Measurements from ENCODE around the gene THSD4. TPM values are rescaled to one million over a fixed set of nuclear protein-coding genes. Genes with fewer than 3 reads are reported as not detected.

THSD4 gene
- polyA plus RNA-seq, 1 donor from 2014 or later, result 0.46 TPM

DNA sequence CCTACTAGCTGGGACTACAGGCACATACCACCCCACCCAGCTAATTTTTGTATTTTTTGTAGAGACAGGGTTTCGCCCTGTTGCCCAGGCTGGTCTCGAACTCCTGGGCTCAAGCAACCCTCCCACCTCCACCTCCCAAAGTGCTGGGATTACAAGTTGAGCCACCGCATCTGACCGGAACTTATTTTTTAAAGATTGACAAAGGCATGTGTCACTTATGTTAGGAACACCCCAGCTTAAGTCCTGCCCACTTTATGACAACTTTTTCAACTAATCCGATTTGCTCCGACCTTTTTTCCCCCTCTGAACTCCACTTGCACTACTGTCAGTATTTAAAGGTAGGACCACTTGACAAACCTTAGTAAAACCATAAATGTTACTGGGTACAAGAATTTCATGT lies 483.5 kb downstream of the THSD4 start:
- Histone ChIP-seq H3F3A (ENCODE audit: insufficient read depth, low read length, poor library complexity, severe bottlenecking) (no peaks in the 10 kb centered on the region), H3K27ac (ENCODE audit: low read length) (no peak overlapping the region), H3K9me2 (ENCODE audit: insufficient read depth, low read length) (no peaks in the 10 kb centered on the region), H3K9ac (ENCODE audit: low read length) (no peak overlapping the region), H3K4me2 (ENCODE audit: low read length) (no peak overlapping the region), H3K9me3 (ENCODE audit: low read length) (no peaks in the 10 kb centered on the region), H3K4me3 (ENCODE audit: low read length) (no peak overlapping the region), H2AFZ (ENCODE audit: low read depth, low read length) (no peak overlapping the region), H4K20me1 (ENCODE audit: insufficient read depth) (no peaks in the 10 kb centered on the region), H3K27me3 (ENCODE audit: insufficient read depth, low read depth, low read length) (no peaks in the 10 kb centered on the region), H3K79me2 (replicated peaks; ENCODE audit: insufficient read depth, low read length) (no peaks in the 10 kb centered on the region), H3K36me3 (ENCODE audit: insufficient read depth, low read length) (no peaks in the 10 kb centered on the region)
- TF ChIP-seq RAD21 (conservative IDR thresholded peaks at IDR 0.05) (no peak), SMC3 (conservative IDR thresholded peaks at IDR 0.05; ENCODE audit: poor library complexity) (no peak), EP300 (conservative IDR thresholded peaks at IDR 0.05; ENCODE audit: poor library complexity, severe bottlenecking) (no peak), POLR2AphosphoS5 (IDR thresholded peaks at IDR 0.05) (no peak)
- TF ChIP-seq, protein P1, sequence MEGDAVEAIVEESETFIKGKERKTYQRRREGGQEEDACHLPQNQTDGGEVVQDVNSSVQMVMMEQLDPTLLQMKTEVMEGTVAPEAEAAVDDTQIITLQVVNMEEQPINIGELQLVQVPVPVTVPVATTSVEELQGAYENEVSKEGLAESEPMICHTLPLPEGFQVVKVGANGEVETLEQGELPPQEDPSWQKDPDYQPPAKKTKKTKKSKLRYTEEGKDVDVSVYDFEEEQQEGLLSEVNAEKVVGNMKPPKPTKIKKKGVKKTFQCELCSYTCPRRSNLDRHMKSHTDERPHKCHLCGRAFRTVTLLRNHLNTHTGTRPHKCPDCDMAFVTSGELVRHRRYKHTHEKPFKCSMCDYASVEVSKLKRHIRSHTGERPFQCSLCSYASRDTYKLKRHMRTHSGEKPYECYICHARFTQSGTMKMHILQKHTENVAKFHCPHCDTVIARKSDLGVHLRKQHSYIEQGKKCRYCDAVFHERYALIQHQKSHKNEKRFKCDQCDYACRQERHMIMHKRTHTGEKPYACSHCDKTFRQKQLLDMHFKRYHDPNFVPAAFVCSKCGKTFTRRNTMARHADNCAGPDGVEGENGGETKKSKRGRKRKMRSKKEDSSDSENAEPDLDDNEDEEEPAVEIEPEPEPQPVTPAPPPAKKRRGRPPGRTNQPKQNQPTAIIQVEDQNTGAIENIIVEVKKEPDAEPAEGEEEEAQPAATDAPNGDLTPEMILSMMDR (IDR thresholded peaks at IDR 0.05; ENCODE audit: poor library complexity, severe bottlenecking), result no peak
- TF ChIP-seq, protein P2, sequence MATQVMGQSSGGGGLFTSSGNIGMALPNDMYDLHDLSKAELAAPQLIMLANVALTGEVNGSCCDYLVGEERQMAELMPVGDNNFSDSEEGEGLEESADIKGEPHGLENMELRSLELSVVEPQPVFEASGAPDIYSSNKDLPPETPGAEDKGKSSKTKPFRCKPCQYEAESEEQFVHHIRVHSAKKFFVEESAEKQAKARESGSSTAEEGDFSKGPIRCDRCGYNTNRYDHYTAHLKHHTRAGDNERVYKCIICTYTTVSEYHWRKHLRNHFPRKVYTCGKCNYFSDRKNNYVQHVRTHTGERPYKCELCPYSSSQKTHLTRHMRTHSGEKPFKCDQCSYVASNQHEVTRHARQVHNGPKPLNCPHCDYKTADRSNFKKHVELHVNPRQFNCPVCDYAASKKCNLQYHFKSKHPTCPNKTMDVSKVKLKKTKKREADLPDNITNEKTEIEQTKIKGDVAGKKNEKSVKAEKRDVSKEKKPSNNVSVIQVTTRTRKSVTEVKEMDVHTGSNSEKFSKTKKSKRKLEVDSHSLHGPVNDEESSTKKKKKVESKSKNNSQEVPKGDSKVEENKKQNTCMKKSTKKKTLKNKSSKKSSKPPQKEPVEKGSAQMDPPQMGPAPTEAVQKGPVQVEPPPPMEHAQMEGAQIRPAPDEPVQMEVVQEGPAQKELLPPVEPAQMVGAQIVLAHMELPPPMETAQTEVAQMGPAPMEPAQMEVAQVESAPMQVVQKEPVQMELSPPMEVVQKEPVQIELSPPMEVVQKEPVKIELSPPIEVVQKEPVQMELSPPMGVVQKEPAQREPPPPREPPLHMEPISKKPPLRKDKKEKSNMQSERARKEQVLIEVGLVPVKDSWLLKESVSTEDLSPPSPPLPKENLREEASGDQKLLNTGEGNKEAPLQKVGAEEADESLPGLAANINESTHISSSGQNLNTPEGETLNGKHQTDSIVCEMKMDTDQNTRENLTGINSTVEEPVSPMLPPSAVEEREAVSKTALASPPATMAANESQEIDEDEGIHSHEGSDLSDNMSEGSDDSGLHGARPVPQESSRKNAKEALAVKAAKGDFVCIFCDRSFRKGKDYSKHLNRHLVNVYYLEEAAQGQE (IDR thresholded peaks at IDR 0.05; ENCODE audit: borderline replicate concordance), result no peak

DNA sequence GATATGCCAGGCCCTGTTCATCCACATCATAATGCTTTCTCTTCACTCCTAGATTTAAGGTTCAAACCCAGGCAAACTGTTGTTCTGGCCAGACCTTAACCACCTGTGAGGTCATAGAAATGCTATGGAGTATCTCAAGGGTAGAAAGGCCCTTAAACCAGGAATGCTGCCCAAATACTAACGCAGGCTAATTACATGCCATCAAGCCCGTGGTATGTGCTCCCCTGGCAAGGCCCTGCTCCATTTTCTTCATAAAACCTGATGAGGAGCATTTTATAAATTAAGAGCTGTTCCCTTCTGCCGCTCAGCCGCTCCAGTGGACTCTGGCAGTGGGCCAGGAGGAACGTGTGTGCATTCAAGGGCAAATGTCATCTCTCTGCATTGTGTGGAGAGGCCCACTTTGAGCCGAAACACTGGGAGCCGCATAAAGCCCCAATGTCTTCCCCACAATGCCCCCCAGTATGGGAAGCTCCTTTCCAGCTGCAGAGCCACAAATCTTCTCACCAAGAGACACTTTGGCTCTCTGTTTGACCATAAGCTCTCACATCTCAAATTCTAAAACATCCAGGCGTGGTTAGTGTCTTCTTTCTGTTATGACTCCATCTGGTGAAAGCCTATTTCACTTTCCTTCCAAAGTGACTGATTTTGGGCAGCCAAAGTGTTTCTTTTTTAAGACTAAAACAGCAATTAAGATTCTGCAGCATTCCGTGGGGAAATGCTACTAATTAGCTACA lies 484.3 kb downstream of the THSD4 start:
- H2AFZ ChIP-seq (ENCODE audit: low read depth, low read length), result no peak overlapping the region

More for the DNA sequence above, 484.3 kb downstream of the THSD4 start:
- Histone ChIP-seq H3F3A (ENCODE audit: insufficient read depth, low read length, poor library complexity, severe bottlenecking) (no peaks in the 10 kb centered on the region), H3K9ac (ENCODE audit: low read length) (no peak overlapping the region), H4K20me1 (ENCODE audit: insufficient read depth) (no peaks in the 10 kb centered on the region), H3K9me3 (ENCODE audit: low read length) (no peaks in the 10 kb centered on the region), H3K4me3 (ENCODE audit: low read length) (no peak overlapping the region), H3K79me2 (replicated peaks; ENCODE audit: insufficient read depth, low read length) (no peaks in the 10 kb centered on the region), H3K4me2 (ENCODE audit: low read length) (no peak overlapping the region), H3K9me2 (ENCODE audit: insufficient read depth, low read length) (no peaks in the 10 kb centered on the region), H3K27ac (ENCODE audit: low read length) (no peak overlapping the region), H3K36me3 (ENCODE audit: insufficient read depth, low read length) (no peaks in the 10 kb centered on the region), H3K27me3 (ENCODE audit: insufficient read depth, low read depth, low read length) (no peaks in the 10 kb centered on the region)
- TF ChIP-seq, protein P2 (IDR thresholded peaks at IDR 0.05; ENCODE audit: borderline replicate concordance), result no peak
- TF ChIP-seq RAD21 (conservative IDR thresholded peaks at IDR 0.05) (no peak), EP300 (conservative IDR thresholded peaks at IDR 0.05; ENCODE audit: poor library complexity, severe bottlenecking) (no peak), TAF1 (IDR thresholded peaks at IDR 0.05; ENCODE audit: low read depth) (no peak), POLR2AphosphoS5 (IDR thresholded peaks at IDR 0.05) (no peak), EZH2 (IDR thresholded peaks at IDR 0.05; ENCODE audit: borderline replicate concordance, insufficient read depth, low read length, poor library complexity, severe bottlenecking) (no peak), MXI1 (conservative IDR thresholded peaks at IDR 0.05; ENCODE audit: poor library complexity, severe bottlenecking) (no peak), SMC3 (conservative IDR thresholded peaks at IDR 0.05; ENCODE audit: poor library complexity) (no peak)
- TF ChIP-seq, protein P1 (IDR thresholded peaks at IDR 0.05; ENCODE audit: poor library complexity, severe bottlenecking), result no peak

Measured in neural cell (in vitro differentiated cells).